ENCODE data around the gene SERPINA6.

DNA sequence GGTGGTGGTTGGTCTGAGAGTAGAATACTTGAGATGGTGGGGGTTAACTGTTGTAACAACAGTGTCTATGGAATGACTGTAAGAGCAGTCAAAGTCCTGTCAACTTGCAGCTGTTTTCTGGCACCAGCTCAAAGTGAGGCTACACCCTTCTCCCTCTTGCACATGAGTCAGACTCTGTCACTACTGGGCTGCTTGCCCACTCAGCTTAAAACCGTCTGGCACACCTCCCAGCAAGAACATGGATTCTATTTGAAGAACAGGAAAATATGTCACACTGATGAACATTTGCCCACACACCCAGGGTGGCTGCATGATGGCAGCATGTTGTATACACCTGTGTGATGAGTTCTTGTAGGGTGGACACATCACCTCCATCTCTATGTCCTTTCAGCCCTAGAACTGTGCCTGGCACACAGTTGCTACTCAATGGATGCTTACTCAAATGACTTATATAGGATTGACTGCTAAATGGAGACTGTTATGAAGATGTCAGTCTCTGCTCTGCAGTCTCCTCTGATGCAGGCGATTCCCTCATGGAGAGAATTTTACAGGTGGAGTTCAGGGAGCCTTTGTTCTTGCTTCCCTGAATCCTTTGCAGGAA is 19.3 kb upstream of the SERPINA6 start:
- TF ChIP-seq, protein P1, sequence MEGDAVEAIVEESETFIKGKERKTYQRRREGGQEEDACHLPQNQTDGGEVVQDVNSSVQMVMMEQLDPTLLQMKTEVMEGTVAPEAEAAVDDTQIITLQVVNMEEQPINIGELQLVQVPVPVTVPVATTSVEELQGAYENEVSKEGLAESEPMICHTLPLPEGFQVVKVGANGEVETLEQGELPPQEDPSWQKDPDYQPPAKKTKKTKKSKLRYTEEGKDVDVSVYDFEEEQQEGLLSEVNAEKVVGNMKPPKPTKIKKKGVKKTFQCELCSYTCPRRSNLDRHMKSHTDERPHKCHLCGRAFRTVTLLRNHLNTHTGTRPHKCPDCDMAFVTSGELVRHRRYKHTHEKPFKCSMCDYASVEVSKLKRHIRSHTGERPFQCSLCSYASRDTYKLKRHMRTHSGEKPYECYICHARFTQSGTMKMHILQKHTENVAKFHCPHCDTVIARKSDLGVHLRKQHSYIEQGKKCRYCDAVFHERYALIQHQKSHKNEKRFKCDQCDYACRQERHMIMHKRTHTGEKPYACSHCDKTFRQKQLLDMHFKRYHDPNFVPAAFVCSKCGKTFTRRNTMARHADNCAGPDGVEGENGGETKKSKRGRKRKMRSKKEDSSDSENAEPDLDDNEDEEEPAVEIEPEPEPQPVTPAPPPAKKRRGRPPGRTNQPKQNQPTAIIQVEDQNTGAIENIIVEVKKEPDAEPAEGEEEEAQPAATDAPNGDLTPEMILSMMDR (conservative IDR thresholded peaks at IDR 0.05; ENCODE audit: low read length) = no peak
- no peak for TF ChIP-seq EZH2phosphoT487 (IDR thresholded peaks at IDR 0.05; ENCODE audit: borderline replicate concordance)
